GM10248 (cell line): ENCODE results near the gene IL1RAPL2.

Experiments used
- CTCF ChIA-PET: fragments of 300-600 bp; sonication (Branson Sonifier 250); formaldehyde crosslinking; extraction: SDS; loops from one replicate; lab custom pipeline; 2021; ENCODE audit warnings: antibody characterized with exemption; lab: Yijun Ruan, JAX
- POLR2A ChIA-PET: fragments of 350-650 bp; sonication (Branson Sonifier 250); formaldehyde crosslinking; extraction: SDS; loops from one replicate; lab custom pipeline; 2020; ENCODE audit warnings: antibody characterized with exemption; lab: Yijun Ruan, JAX
- DNase-seq: peaks from one replicate; pipeline ENCODE4 v3.0.0; 2012; ENCODE audit errors: extremely low spot score
- CTCF ChIP-seq: IDR thresholded peaks from 2 replicates; pipeline ENCODE4 v1.5.1; 2012; ENCODE audit warnings: mild to moderate bottlenecking, low read depth; ENCODE audit errors: extremely low read depth, missing control alignments, control extremely low read depth

The IL1RAPL2 gene

DNA sequence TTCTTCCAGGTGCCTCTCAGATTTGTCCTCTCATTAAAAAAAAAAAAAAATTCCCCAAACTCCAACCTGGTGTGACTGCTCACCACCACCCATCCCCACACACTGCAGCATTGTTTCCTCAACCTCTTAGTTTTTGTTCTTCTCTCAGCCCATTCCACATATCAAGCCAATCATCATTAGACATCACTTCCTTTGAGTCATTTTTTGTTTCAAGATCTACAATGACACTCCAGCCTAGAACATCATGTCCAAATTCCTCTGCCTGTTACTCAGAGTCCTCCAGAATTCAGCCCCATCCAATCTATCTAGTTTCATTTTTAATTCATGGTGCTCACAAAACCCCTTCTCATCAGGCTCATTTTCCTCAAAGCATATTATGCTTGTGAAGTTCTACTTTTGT lies 917.0 kb downstream of the IL1RAPL2 start:
- no peak for TF ChIP-seq CTCF
- CTCF ChIA-PET: no interaction called here
- POLR2A ChIA-PET: no interaction called here
- DNase-seq: no peak

- no peak for DNase-seq
- CTCF ChIA-PET: interaction anchor here (0.9 kb wide), 1 partner anchor 17 kb away, joined by 3 read pairs; no protein-coding TSS in a partner anchor
- POLR2A ChIA-PET: no interaction called here
- no peak for TF ChIP-seq CTCF
These were observed 922.7 kb downstream of the IL1RAPL2 start for GRCh38 chrX:105488716-105489115.

GRCh38 chrX:105495376-105495775 lies 929.4 kb downstream of the IL1RAPL2 start:
- ChIA-PET CTCF (no interaction called here), POLR2A (no interaction called here)
- no peak for DNase-seq
- TF ChIP-seq CTCF: no peak

- DNase-seq: no peak
- no peak for TF ChIP-seq CTCF
- ChIA-PET POLR2A (no interaction called here), CTCF (no interaction called here)
These were observed 936.3 kb downstream of the IL1RAPL2 start for GRCh38 chrX:105502336-105502735.

DNA sequence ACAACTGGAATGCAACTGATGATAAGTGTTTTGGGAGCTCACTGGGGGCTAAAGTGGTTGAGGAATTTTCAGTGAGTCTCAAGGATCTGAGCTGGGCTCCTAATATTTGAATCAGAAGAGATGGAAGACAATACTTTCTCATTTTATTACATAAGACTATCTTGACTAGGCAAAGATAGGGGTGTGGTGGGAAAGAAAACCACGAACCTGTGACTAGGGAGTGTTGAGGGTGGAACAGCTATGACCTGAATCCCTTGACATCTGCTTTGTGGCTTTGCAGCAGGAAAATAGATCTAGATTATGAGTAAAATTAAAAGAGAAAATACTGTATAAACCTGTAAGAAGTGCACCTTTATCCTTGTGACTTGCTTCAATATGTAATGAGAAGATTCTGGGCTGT lies 949.6 kb downstream of the IL1RAPL2 start:
- CTCF ChIA-PET: no interaction called here
- TF ChIP-seq CTCF: no peak
- POLR2A ChIA-PET: no interaction called here
- no peak for DNase-seq

GRCh38 chrX:105526431-105526830 lies 960.4 kb downstream of the IL1RAPL2 start:
- ChIA-PET POLR2A (no interaction called here), CTCF (no interaction called here)
- no peak for TF ChIP-seq CTCF
- no peak for DNase-seq

- ChIA-PET CTCF (no interaction called here), POLR2A (no interaction called here)
- no peak for DNase-seq
- TF ChIP-seq CTCF: no peak
These were observed 961.8 kb downstream of the IL1RAPL2 start for GRCh38 chrX:105527759-105528158.
